ENCODE results near the gene IL4R. TPM values are rescaled to one million over a fixed set of nuclear protein-coding genes. Genes with fewer than 3 reads are reported as not detected.

IL4R gene
- total and polyA plus RNA-seq, 2 of the 13 experiments (the other 11 are each of a cell fraction or from before 2014, with no cell fraction given), result 15.9 to 49.6 TPM

DNA sequence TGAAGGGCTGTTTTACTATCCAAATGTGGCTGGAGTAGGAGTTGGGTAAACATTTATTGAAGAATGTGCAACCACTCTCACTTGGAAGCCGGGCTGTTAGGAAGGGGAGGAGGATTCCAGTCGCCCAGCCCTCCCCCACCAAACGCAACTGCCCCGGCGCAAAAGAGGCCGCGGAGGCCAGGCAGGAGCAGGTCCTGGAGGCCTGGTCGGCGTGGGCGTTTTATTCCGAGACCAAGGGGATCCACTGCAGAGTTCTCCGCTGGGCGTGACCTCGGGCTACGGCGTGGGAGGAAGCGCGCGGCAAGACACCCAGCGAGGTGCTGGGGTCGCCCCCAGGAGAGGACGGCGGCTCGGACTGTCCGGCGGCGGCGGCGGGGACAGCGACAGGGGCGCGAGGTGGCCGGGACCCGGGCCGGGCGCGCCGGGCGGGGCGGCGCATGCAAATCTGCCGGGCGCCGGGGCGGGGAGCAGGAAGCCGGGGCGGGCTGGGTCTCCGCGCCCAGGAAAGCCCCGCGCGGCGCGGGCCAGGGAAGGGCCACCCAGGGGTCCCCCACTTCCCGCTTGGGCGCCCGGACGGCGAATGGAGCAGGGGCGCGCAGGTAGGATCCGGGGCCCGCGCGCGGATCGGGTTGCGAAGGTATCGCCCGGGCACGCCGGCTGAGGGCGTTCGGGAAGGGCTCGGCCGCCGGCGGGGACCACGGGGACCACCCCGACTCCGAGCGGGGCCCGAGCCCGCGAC lies at the start of gene IL4R (continued):
- TF ChIP-seq POLR2AphosphoS5 (IDR thresholded peaks at IDR 0.05; ENCODE audit: low read depth, low read length) (peak; percentile 75), MBNL3 (CRISPR knock-in tag; conservative IDR thresholded peaks at IDR 0.05) (no peak), HDAC1 (CRISPR knock-in tag; IDR thresholded peaks at IDR 0.05) (peak; percentile 72), ZSCAN29 (CRISPR knock-in tag; conservative IDR thresholded peaks at IDR 0.05) (peak; percentile 27; the same call in 1 of the 2 replicates), ZNF292 (CRISPR knock-in tag; IDR thresholded peaks at IDR 0.05; ENCODE audit: borderline replicate concordance, low read depth) (peak; percentile 88; the same call in 1 of the 2 replicates), SCMH1 (CRISPR knock-in tag; IDR thresholded peaks at IDR 0.05; ENCODE audit: borderline replicate concordance) (no peak), ZNF326 (CRISPR knock-in tag; IDR thresholded peaks at IDR 0.05; ENCODE audit: borderline replicate concordance) (no peak), TMF1 (CRISPR knock-in tag; IDR thresholded peaks at IDR 0.05; ENCODE audit: low read depth) (0 out of 2 replicates have a peak, but pooled peaks have one; percentile 76), ZSCAN9 (CRISPR knock-in tag; IDR thresholded peaks at IDR 0.05; ENCODE audit: borderline replicate concordance) (peak; percentile 79; the same call in 1 of the 2 replicates), ZNF367 (CRISPR knock-in tag; IDR thresholded peaks at IDR 0.05; ENCODE audit: borderline replicate concordance) (no peak), MIER2 (CRISPR knock-in tag; IDR thresholded peaks at IDR 0.05) (no peak), ZNF75D (CRISPR knock-in tag; IDR thresholded peaks at IDR 0.05; ENCODE audit: borderline replicate concordance) (no peak), REPIN1 (CRISPR knock-in tag; IDR thresholded peaks at IDR 0.05; ENCODE audit: borderline replicate concordance, low read depth) (peak; percentile 61; the same call in 1 of the 2 replicates), ZSCAN21 (CRISPR knock-in tag; IDR thresholded peaks at IDR 0.05; ENCODE audit: borderline replicate concordance) (peak; percentile 62; the same call in 1 of the 2 replicates), PPARG (CRISPR knock-in tag; conservative IDR thresholded peaks at IDR 0.05) (no peak; the same call in 1 of the 2 replicates), NRL (CRISPR knock-in tag; IDR thresholded peaks at IDR 0.05; ENCODE audit: borderline replicate concordance) (no peak), ZNF703 (CRISPR knock-in tag; IDR thresholded peaks at IDR 0.05; ENCODE audit: borderline replicate concordance) (no peak), ZNF441 (CRISPR knock-in tag; IDR thresholded peaks at IDR 0.05; ENCODE audit: borderline replicate concordance) (no peak; the same call in 1 of the 2 replicates), HMGA1 (CRISPR knock-in tag; conservative IDR thresholded peaks at IDR 0.05) (no peak), ZNF33A (CRISPR knock-in tag; IDR thresholded peaks at IDR 0.05; ENCODE audit: borderline replicate concordance) (no peak)
- TF ChIP-seq, protein P1, sequence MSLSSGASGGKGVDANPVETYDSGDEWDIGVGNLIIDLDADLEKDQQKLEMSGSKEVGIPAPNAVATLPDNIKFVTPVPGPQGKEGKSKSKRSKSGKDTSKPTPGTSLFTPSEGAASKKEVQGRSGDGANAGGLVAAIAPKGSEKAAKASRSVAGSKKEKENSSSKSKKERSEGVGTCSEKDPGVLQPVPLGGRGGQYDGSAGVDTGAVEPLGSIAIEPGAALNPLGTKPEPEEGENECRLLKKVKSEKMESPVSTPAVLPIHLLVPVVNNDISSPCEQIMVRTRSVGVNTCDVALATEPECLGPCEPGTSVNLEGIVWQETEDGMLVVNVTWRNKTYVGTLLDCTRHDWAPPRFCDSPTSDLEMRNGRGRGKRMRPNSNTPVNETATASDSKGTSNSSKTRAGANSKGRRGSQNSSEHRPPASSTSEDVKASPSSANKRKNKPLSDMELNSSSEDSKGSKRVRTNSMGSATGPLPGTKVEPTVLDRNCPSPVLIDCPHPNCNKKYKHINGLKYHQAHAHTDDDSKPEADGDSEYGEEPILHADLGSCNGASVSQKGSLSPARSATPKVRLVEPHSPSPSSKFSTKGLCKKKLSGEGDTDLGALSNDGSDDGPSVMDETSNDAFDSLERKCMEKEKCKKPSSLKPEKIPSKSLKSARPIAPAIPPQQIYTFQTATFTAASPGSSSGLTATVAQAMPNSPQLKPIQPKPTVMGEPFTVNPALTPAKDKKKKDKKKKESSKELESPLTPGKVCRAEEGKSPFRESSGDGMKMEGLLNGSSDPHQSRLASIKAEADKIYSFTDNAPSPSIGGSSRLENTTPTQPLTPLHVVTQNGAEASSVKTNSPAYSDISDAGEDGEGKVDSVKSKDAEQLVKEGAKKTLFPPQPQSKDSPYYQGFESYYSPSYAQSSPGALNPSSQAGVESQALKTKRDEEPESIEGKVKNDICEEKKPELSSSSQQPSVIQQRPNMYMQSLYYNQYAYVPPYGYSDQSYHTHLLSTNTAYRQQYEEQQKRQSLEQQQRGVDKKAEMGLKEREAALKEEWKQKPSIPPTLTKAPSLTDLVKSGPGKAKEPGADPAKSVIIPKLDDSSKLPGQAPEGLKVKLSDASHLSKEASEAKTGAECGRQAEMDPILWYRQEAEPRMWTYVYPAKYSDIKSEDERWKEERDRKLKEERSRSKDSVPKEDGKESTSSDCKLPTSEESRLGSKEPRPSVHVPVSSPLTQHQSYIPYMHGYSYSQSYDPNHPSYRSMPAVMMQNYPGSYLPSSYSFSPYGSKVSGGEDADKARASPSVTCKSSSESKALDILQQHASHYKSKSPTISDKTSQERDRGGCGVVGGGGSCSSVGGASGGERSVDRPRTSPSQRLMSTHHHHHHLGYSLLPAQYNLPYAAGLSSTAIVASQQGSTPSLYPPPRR (CRISPR knock-in tag; IDR thresholded peaks at IDR 0.05; ENCODE audit: borderline replicate concordance), result peak; percentile 63; the same call in 1 of the 2 replicates
- TF ChIP-seq, protein P2, sequence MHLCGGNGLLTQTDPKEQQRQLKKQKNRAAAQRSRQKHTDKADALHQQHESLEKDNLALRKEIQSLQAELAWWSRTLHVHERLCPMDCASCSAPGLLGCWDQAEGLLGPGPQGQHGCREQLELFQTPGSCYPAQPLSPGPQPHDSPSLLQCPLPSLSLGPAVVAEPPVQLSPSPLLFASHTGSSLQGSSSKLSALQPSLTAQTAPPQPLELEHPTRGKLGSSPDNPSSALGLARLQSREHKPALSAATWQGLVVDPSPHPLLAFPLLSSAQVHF (CRISPR knock-in tag; IDR thresholded peaks at IDR 0.05), result no peak

All from HepG2 (cell line).